ENCODE results near the gene HOXA6. TPM values are rescaled to one million over a fixed set of nuclear protein-coding genes. Genes with fewer than 3 reads are reported as not detected.
A peak's percentile ranks its signal among the peaks of the same experiment; 100 is the strongest.

The HOXA6 gene
- total RNA-seq, 1 experiment from 2014 or later, result 3.3 TPM

DNA sequence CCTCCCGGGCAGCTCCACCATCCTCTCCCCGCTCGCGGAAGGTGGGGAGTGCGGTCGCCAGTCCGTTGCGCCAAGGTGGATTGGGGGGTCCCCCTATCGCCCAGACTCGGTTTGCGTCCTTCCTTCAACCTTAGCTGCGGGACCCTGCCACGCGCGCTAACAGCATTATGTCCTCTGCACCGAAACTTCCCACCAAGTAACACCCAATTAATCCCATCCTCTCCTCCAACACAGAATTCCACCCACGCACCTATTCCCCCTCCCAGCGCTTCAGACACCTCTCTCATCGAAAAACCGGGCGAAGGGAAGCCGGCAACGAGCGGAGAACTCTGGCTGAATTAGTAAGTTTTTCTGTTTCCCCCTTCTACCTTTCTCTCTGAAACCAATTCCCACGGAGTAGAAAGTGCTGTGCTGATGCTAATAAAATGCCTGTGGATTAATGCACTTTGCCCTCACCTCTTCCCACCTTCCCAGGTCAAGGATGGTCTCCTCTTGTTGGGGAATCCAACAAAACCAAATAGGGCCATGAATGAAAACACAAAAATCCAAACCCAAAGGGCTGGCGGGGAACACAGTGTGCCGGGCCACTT, 3.9 kb upstream of the HOXA6 start:
- ATAC-seq (no peak), DNase-seq (ENCODE audit: low read depth, low spot score) (no peak)
- in situ Hi-C loops (cut with HindIII; ENCODE audit: low pct_unique_long_range_greater_than_20kb, low sequenced_read_pairs), result no loop called here
- TF ChIP-seq, protein P1, sequence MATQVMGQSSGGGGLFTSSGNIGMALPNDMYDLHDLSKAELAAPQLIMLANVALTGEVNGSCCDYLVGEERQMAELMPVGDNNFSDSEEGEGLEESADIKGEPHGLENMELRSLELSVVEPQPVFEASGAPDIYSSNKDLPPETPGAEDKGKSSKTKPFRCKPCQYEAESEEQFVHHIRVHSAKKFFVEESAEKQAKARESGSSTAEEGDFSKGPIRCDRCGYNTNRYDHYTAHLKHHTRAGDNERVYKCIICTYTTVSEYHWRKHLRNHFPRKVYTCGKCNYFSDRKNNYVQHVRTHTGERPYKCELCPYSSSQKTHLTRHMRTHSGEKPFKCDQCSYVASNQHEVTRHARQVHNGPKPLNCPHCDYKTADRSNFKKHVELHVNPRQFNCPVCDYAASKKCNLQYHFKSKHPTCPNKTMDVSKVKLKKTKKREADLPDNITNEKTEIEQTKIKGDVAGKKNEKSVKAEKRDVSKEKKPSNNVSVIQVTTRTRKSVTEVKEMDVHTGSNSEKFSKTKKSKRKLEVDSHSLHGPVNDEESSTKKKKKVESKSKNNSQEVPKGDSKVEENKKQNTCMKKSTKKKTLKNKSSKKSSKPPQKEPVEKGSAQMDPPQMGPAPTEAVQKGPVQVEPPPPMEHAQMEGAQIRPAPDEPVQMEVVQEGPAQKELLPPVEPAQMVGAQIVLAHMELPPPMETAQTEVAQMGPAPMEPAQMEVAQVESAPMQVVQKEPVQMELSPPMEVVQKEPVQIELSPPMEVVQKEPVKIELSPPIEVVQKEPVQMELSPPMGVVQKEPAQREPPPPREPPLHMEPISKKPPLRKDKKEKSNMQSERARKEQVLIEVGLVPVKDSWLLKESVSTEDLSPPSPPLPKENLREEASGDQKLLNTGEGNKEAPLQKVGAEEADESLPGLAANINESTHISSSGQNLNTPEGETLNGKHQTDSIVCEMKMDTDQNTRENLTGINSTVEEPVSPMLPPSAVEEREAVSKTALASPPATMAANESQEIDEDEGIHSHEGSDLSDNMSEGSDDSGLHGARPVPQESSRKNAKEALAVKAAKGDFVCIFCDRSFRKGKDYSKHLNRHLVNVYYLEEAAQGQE (IDR thresholded peaks at IDR 0.05; ENCODE audit: insufficient read depth in 1 of 2, low read depth in 2 of 2, low read length in 1 of 2), result no peak
- TF ChIP-seq TCF7L2 (IDR thresholded peaks at IDR 0.05; ENCODE audit: low read depth, low read length) (no peak), POLR2AphosphoS5 (IDR thresholded peaks at IDR 0.05; ENCODE audit: low read depth, low read length) (no peak), SIN3A (IDR thresholded peaks at IDR 0.05; ENCODE audit: borderline replicate concordance, insufficient read depth, low read depth, low read length) (no peak)
- TF ChIP-seq, protein P2, sequence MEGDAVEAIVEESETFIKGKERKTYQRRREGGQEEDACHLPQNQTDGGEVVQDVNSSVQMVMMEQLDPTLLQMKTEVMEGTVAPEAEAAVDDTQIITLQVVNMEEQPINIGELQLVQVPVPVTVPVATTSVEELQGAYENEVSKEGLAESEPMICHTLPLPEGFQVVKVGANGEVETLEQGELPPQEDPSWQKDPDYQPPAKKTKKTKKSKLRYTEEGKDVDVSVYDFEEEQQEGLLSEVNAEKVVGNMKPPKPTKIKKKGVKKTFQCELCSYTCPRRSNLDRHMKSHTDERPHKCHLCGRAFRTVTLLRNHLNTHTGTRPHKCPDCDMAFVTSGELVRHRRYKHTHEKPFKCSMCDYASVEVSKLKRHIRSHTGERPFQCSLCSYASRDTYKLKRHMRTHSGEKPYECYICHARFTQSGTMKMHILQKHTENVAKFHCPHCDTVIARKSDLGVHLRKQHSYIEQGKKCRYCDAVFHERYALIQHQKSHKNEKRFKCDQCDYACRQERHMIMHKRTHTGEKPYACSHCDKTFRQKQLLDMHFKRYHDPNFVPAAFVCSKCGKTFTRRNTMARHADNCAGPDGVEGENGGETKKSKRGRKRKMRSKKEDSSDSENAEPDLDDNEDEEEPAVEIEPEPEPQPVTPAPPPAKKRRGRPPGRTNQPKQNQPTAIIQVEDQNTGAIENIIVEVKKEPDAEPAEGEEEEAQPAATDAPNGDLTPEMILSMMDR (IDR thresholded peaks at IDR 0.05), result no peak
- Histone ChIP-seq H3K4me3 (ENCODE audit: low read depth in 2 of 2, low read length in 2 of 2) (peak overlapping the region; percentile 57 to 83), H3K27ac (ENCODE audit: low read length) (peak overlapping the region; percentile 89), H3K9me3 (ENCODE audit: control insufficient read depth, insufficient read depth, low read depth, low read length) (no peaks in the 10 kb centered on the region), H3K4me1 (ENCODE audit: control insufficient read depth, insufficient read depth, low read length) (peaks cover 20% of the 10 kb centered on the region), H3K27me3 (ENCODE audit: control insufficient read depth, insufficient read depth, low read length) (no peaks in the 10 kb centered on the region), H3K36me3 (ENCODE audit: control insufficient read depth, insufficient read depth, low read length) (no peaks in the 10 kb centered on the region; the same call in 1 of the 2 replicates)
- POLR2A ChIA-PET, result no interaction called here
- CTCF ChIA-PET, result interaction anchor here (0.7 to 3.4 kb wide), 4 partner anchors 10 to 627 kb away, joined by 3 to 24 read pairs (median 4); no protein-coding TSS in a partner anchor
- intact Hi-C loops (cut with micrococcal nuclease; ENCODE audit: unreplicated experiment), result no loop called here
- BruUV-seq (replicated peaks), result no TSS peak

DNA sequence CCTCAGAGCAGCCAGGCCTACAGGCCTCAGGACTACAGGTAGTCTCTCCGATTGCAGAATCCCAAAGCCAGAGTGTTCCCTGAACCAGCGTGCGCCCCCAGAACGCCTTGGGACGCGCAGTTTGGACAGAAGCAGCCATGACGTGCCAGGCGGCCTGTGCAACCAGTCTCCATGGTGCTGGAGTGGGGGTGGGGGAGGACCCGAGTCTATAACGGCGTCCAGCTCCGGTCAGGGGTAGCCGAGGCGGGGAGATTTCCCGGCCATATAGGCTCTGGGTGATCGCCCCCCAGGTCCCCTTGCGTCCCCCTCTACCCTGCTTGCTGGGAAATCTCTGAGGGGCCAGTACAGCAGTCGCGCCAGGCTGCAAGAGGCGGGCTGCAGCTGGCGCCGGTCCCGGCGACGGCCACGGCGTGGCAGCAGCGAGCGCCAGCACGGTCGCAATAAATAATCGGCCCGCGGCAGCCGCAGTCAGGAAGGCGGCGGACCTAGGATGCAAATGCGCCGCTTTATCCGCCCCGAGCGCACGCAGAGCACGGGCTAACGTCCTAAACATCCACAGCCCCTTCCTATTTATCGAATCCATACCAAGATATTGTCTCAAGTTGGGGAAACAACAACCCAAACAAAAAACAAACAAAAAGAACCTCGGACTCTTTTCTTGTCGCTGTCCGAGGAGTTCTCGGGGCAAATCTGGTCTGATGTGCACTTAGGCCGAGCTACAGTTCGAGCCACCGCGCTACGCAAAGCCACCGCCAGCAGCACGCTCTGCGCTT, 3.2 kb upstream of the HOXA6 start:
- CTCF ChIA-PET, result interaction anchor here (0.7 to 3.4 kb wide), 5 partner anchors 10 to 626 kb away, joined by 3 to 24 read pairs (median 4); no protein-coding TSS in a partner anchor
- POLR2A ChIA-PET, result no interaction called here
- Histone ChIP-seq H3K4me3 (ENCODE audit: low read depth in 2 of 2, low read length in 2 of 2) (peak overlapping the region; percentile 57 to 83), H3K36me3 (ENCODE audit: control insufficient read depth, insufficient read depth, low read length) (no peaks in the 10 kb centered on the region; the same call in 1 of the 2 replicates), H3K4me1 (ENCODE audit: control insufficient read depth, insufficient read depth, low read length) (peaks cover 20% of the 10 kb centered on the region), H3K27ac (ENCODE audit: low read length) (peak overlapping the region; percentile 89), H3K27me3 (ENCODE audit: control insufficient read depth, insufficient read depth, low read length) (no peaks in the 10 kb centered on the region), H3K9me3 (ENCODE audit: control insufficient read depth, insufficient read depth, low read depth, low read length) (no peaks in the 10 kb centered on the region)
- intact Hi-C loops (cut with micrococcal nuclease; ENCODE audit: unreplicated experiment) (no loop called here), in situ Hi-C loops (cut with HindIII; ENCODE audit: low pct_unique_long_range_greater_than_20kb, low sequenced_read_pairs) (no loop called here)
- no TSS peak for BruUV-seq (replicated peaks)
- ATAC-seq (peak; percentile 92), DNase-seq (ENCODE audit: low read depth, low spot score) (peak; percentile 50)
- TF ChIP-seq TCF7L2 (IDR thresholded peaks at IDR 0.05; ENCODE audit: low read depth, low read length), result peak; percentile 42; the same call in 1 of the 2 replicates
- TF ChIP-seq, protein P1 (IDR thresholded peaks at IDR 0.05; ENCODE audit: insufficient read depth in 1 of 2, low read depth in 2 of 2, low read length in 1 of 2), result peak; percentile 78 to 82
- TF ChIP-seq SIN3A (IDR thresholded peaks at IDR 0.05; ENCODE audit: borderline replicate concordance, insufficient read depth, low read depth, low read length), result no peak
- TF ChIP-seq, protein P2 (IDR thresholded peaks at IDR 0.05), result peak; percentile 99
- peak; percentile 63; the same call in 1 of the 2 replicates for TF ChIP-seq POLR2AphosphoS5 (IDR thresholded peaks at IDR 0.05; ENCODE audit: low read depth, low read length)

Measured in Panc1 (cell line).